OCI-LY7 (cell line): ENCODE results near the gene ACER3. TPM values are rescaled to one million over a fixed set of nuclear protein-coding genes. Genes with fewer than 3 reads are reported as not detected.

Source experiments
- BruUV-seq: library from RNA; stranded (reverse); fragments of 400-500 nt; replicated peaks from 2 replicates; lab custom pipeline; 2021; lab: Mats Ljungman, UMichigan
- CTCF ChIA-PET: fragments of 300-600 bp; sonication (Branson Sonifier 250); formaldehyde crosslinking; loops from one replicate; lab custom pipeline; 2022; ENCODE audit warnings: antibody characterized with exemption; ENCODE audit not compliant: unreplicated experiment; lab: Charles Lee
- POLR2A ChIA-PET: fragments of 300-600 bp; sonication (Branson Sonifier 250); formaldehyde crosslinking; loops from one replicate; lab custom pipeline; 2022; ENCODE audit warnings: antibody characterized with exemption; lab: Charles Lee
- DNase-seq: peaks from one replicate; pipeline ENCODE4 v3.0.0-alpha.2; 2015; ENCODE audit warnings: low spot score
- H2AFZ ChIP-seq: fragments of 200-600 bp; sonication (generic), shearing (Covaris generic); 2 replicates; pipeline ENCODE4 v1.6.1; 2014; ENCODE audit warnings: mild to moderate bottlenecking, antibody characterized with exemption, low read length, moderate library complexity
- H3K27ac ChIP-seq: fragments of 200-600 bp; sonication (generic); 2 replicates; pipeline ENCODE4 v1.5.1; 2014; ENCODE audit warnings: mixed run types, low read depth, mild to moderate bottlenecking, moderate library complexity, low read length, inconsistent platforms; ENCODE audit not compliant: poor library complexity, severe bottlenecking
- H3K36me3 ChIP-seq: fragments of 200-600 bp; sonication (generic); 2 replicates; pipeline ENCODE4 v1.6.1; 2014; ENCODE audit warnings: mild to moderate bottlenecking, antibody characterized with exemption, low read length, moderate library complexity, mixed read lengths; ENCODE audit not compliant: insufficient read depth
- H3K4me1 ChIP-seq: fragments of 200-600 bp; sonication (generic); 2 replicates; pipeline ENCODE4 v1.5.1; 2014; ENCODE audit warnings: mild to moderate bottlenecking, low read length; ENCODE audit not compliant: insufficient read depth, poor library complexity, severe bottlenecking
- H3K4me2 ChIP-seq: fragments of 200-600 bp; sonication (generic); 2 replicates; pipeline ENCODE4 v1.6.1; 2014; ENCODE audit warnings: mild to moderate bottlenecking, low read length
- H3K4me3 ChIP-seq: fragments of 200-600 bp; sonication (generic); 2 replicates; pipeline ENCODE4 v1.5.1; 2014; ENCODE audit warnings: mild to moderate bottlenecking, low read depth, low read length; ENCODE audit not compliant: poor library complexity, severe bottlenecking
- H3K79me2 ChIP-seq: fragments of 200-600 bp; sonication (generic); 2 replicates; pipeline ENCODE4 v1.6.1; 2016; ENCODE audit warnings: low read depth, mild to moderate bottlenecking, low read length, moderate library complexity, mixed read lengths; ENCODE audit not compliant: insufficient read depth
- H3K9me2 ChIP-seq: fragments of 200-600 bp; sonication (generic); 2 replicates; pipeline ENCODE4 v1.6.1; 2016; ENCODE audit warnings: mild to moderate bottlenecking, low read length, mixed read lengths; ENCODE audit not compliant: insufficient read depth
- H3K9me3 ChIP-seq: fragments of 200-600 bp; sonication (generic); 2 replicates; pipeline ENCODE4 v1.6.1; 2014; ENCODE audit warnings: mild to moderate bottlenecking, mixed run types, low read length, mixed read lengths
- H4K20me1 ChIP-seq: fragments of 200-600 bp; sonication (generic); 2 replicates; pipeline ENCODE4 v1.6.1; 2014; ENCODE audit warnings: mild to moderate bottlenecking, antibody characterized with exemption, low read length, moderate library complexity, mixed read lengths; ENCODE audit not compliant: insufficient read depth
- CTCF ChIP-seq: fragments of 200-600 bp; sonication (generic); conservative IDR thresholded peaks from 2 replicates; pipeline ENCODE4 v1.5.1; 2014; ENCODE audit warnings: mild to moderate bottlenecking, antibody characterized with exemption, low read length, moderate library complexity, mixed read lengths
- EZH2phosphoT487 ChIP-seq: fragments of 200-600 bp; sonication (generic); IDR thresholded peaks from 2 replicates; pipeline ENCODE4 v1.6.1; 2018; ENCODE audit warnings: low read depth, borderline replicate concordance, mild to moderate bottlenecking, mixed run types, antibody characterized with exemption, low read length, moderate library complexity, mixed read lengths
- intact Hi-C: fragments of 100-400 bp; cut with micrococcal nuclease; formaldehyde crosslinking; loops from one replicate; pipeline ENCODE4 v1.10.0; 2022; ENCODE audit not compliant: unreplicated experiment
- total RNA-seq, 2 experiments: library from RNA; depleted of rRNA in 1 of 2; stranded (reverse); fragments of >200 nt in 1 of 2; shearing (Covaris generic) in 1 of 2; gene quantifications; 2 replicates each; pipeline ENCODE4 v1.2.3, GENCODE V29; 2014 to 2022

The ACER3 gene
- total RNA-seq, 2 experiments from 2014 or later = 3.0 to 12.2 TPM

DNA sequence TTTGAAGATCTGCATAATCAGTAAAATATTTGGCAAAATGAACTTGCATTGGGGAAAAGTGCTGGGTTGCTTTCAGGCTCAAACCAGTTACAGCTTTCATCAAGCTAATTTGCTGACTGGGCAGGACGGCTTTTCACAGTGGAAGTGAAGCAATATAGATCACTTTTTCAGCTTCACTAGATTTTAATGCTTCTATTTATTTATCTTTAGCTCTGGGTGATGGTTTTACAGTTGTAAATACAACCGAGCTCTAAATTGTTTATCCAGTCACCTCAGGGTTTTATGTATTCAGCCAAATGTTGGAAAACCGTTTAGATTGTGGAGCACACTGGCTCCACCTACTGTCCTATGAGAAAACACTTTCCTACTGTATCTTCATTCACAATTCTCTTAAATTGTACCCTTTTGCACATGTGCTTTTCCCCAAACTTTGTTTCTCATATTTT lies 58.2 kb downstream of the ACER3 start:
- peak; percentile 92 for TF ChIP-seq CTCF
- no peak for TF ChIP-seq EZH2phosphoT487
- DNase-seq = peak; percentile 68
- H3K36me3 ChIP-seq = no peaks in the 10 kb centered on the region
- ChIA-PET CTCF (interaction anchor here (0.6 to 3.0 kb wide), 5 partner anchors 27 to 123 kb away, joined by 3 to 13 read pairs (median 3); no protein-coding TSS in a partner anchor), POLR2A (interaction anchor here (0.6 to 1.5 kb wide), 4 partner anchors 24 to 1793 kb away, joined by 3 to 4 read pairs (median 3); no protein-coding TSS in a partner anchor)
- no peak overlapping the region for H3K4me3 ChIP-seq
- peak overlapping the region; percentile 61; the same call in 1 of the 2 replicates for H2AFZ ChIP-seq
- H3K4me2 ChIP-seq = no peak overlapping the region
- no peaks in the 10 kb centered on the region for H4K20me1 ChIP-seq
- intact Hi-C loops = loop anchor here (1.0 to 2.0 kb wide), 2 partner anchors 109 to 184 kb away; no protein-coding TSS in a partner anchor
- H3K27ac ChIP-seq = no peak overlapping the region
- H3K9me3 ChIP-seq = no peaks in the 10 kb centered on the region
- BruUV-seq = no TSS peak
- no peaks in the 10 kb centered on the region for H3K9me2 ChIP-seq
- no peaks in the 10 kb centered on the region for H3K4me1 ChIP-seq
- H3K79me2 ChIP-seq = no peaks in the 10 kb centered on the region

GRCh38 chr11:76919467-76919866 lies 58.7 kb downstream of the ACER3 start:
- intact Hi-C loops = loop anchor here (1.0 to 2.0 kb wide), 2 partner anchors 109 to 185 kb away; no protein-coding TSS in a partner anchor
- Histone ChIP-seq H4K20me1 (no peaks in the 10 kb centered on the region), H3K9me3 (no peaks in the 10 kb centered on the region), H3K9me2 (no peaks in the 10 kb centered on the region), H3K27ac (no peak overlapping the region), H3K79me2 (no peaks in the 10 kb centered on the region), H3K36me3 (no peaks in the 10 kb centered on the region), H3K4me1 (no peaks in the 10 kb centered on the region), H3K4me2 (no peak overlapping the region), H3K4me3 (no peak overlapping the region), H2AFZ (no peak overlapping the region; the same call in 1 of the 2 replicates)
- no TSS peak for BruUV-seq
- TF ChIP-seq EZH2phosphoT487 (no peak), CTCF (no peak)
- DNase-seq = no peak
- ChIA-PET CTCF (interaction anchor here (1.0 to 3.0 kb wide), 4 partner anchors 108 to 171 kb away, joined by 3 to 13 read pairs (median 4); no protein-coding TSS in a partner anchor), POLR2A (interaction anchor here (0.7 to 1.5 kb wide), 2 partner anchors 111 to 1794 kb away, joined by 3 read pairs; no protein-coding TSS in a partner anchor)
